Dermis microvascular lymphatic vessel endothelial cell (primary cell): ENCODE results near the gene DENND2A. TPM values are rescaled to one million over a fixed set of nuclear protein-coding genes. Genes with fewer than 3 reads are reported as not detected.
"Not testable (repeated sequence)": the region's sequence is repeated elsewhere in the genome, so short reads cannot be mapped to it uniquely, and the experiment has no call there.

Source experiments
- DNase-seq, 2 donors: peaks; one replicate each; pipeline versions ENCODE4 v3.0.0 to v3.0.0-alpha.2; 2010; ENCODE audit warnings: low read depth in 2 of 2
- total RNA-seq: library from RNA; depleted of rRNA; stranded (reverse); fragments of >200 nt; gene quantifications from 2 replicates; pipeline ENCODE4 v1.2.1, GENCODE V29; 2014

Gene DENND2A
- total RNA-seq = 0.64 and 0.89 TPM in 2 replicates

- peak in 1 of 2 donors; percentile 33 for DNase-seq
These were observed at the start of gene DENND2A for GRCh38 chr7:140640727-140641523. DENND2A (minus strand) TSS chr7:140640813; CDS start chr7:140602397, 38,416 bp downstream.

DNA sequence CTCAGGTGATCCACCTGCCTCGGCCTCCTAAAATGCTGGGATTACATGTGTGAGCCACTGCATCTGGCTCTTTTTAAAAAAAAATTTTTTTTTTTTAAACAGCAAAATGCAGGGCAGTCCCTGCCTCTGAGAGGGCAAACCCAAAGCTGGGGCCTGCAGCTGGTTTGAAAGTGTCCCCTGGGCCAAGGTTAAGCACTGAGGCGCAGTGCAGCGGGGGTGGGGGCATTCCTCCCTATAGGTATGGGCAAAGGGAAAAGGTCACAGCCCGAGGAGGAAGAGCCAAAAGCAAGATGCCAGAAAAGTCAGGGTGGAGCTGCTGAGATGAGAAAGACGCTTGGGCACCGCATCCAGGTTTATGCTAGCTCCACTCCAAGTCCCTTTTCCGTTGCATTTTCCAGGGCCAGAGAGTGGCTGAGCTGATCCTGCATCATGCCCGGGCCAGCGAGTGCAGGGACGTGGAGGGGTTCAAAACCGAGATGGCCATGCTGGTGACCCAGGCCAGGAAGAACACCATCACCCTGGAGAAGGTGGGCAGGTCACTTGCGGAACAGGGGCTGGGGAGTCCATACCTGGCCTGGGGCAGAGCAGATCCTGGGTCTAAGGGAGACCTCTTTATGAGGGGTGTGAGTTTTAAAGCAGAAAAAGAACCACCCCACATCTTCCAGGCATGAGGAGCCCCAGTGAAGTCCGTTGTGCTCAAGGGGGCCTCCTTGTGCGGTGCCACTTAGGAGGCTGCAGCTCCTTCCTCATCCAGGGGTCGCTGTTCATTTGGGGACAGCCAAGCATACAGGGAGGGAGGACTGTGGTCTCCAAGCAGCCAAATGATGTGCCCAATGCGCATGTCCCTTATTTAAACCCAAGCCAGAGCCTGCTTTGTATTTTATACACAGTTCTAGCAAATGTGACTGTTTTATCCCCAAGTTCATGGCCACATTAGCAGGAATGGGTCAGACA is 48.9 kb upstream of the DENND2A start:
- no peak for DNase-seq

GRCh38 chr7:140688341-140688740 is 47.7 kb upstream of the DENND2A start:
- DNase-seq = no peak

DNA sequence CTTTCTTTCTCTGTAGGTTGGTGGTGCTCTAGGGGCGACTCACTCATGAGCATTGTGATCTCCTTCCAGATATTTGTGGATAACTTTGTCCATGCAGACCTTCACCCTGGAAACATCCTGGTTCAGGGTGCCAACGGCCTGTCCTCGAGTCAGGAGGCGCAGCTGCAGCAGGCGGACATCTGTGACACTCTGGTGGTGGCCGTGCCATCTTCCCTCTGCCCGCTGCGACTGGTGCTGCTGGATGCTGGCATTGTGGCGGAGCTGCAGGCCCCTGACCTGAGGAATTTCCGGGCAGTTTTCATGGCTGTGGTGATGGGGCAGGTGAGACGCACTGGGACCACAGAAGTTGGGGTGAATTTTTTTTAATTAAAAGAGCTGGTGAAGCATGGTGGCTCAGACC is 46.3 kb upstream of the DENND2A start:
- DNase-seq = no peak

- DNase-seq = peak; percentile 75
These were observed 44.9 kb upstream of the DENND2A start for GRCh38 chr7:140685407-140686087.

- no peak for DNase-seq
These were observed 43.7 kb upstream of the DENND2A start for GRCh38 chr7:140684066-140684950.

DNA sequence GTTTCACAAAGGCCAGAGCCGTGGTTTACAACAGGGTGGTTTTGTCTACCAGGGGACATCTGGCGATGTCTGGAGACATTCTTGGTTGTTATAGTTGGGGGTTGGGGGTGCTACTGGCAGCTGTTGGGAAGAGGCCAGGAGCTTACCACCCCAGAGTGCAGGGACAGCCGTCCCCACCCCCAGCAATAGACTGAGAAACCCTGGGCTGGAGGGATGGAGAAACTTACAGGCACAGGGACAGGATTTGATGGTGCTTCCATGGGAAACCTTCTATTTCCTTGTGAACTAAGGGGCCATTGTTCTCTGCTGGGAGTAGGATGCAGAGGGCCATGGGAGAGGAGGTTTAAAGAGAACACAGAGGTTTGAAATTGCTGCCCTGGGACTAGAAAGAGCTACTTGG is 43.0 kb upstream of the DENND2A start:
- peak in 1 of 2 donors; percentile 52 for DNase-seq

GRCh38 chr7:140681766-140682165 is 41.2 kb upstream of the DENND2A start:
- no peak for DNase-seq

- DNase-seq = no peak
These were observed 40.3 kb upstream of the DENND2A start for GRCh38 chr7:140680886-140681285.

- DNase-seq = no peak
These were observed 38.6 kb upstream of the DENND2A start for GRCh38 chr7:140679186-140679585.

DNA sequence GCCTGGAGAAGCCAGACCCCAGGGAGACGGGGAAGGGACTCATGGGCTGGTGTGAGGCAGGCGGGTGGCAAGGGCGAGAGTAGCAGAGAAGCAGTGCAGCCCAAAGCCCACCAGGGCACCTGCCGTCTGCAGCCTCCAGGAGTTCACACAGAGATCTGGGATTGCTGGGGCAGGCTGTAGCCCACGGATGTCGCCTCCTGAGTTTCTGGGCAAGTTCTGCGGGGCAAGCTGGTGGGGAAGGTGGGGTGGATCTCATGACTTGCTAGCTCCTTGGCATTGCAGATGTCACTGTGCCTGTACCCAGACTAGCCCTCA is 38.2 kb upstream of the DENND2A start:
- no peak for DNase-seq

DNA sequence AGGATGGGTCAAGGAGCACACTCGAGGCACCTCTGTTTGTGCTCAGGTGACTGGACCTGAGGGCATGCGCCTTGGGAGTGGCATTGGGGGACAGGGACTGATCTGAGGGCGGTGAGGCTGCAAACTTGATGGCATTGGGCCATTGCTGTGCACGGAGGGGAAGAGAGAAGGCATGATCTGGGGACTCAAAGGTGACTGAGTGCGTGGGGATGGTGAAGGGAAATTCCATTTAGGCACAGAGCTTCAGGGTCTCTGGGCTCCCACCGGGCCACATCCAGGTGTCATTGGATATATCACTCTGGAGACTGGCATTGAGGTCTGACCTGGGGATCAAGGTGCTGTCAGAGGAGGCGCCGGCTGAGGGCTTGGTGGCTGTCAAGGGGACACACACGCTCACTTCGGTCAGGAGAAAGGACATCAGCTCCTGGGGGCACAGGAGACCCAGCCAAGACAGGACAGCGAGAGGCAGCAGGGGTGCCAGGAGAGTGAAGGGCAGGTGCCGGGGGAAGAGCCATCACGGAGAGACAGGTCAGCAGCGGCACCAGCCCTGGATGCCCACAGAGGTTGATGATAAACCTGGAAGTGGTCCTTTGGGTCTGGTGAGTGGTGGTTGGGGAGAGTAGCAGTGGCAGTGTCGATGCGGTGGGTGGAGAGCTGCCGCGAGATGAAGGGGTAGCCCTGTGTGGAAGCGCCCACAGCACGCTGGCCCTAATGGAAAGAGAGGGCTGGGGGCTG is 37.6 kb upstream of the DENND2A start:
- no peak for DNase-seq

DNA sequence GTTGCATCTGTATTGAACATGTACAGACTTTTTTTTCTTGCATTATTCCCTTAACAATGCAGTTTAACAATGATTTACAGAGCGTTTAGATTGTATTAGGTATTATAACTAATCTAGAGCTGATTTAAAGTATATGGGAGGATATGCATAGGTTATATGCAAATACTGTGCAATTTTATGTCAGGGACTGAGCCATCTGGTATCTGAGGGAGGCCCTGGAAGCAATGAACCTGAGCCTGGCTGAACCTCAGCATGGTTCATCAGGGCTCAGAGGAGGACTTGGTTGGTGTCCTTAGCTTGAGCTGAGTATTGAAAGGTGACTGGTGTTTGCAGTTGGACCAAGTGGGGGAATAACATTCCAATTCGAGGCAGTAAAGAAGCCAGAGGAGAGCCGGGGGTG is 36.9 kb upstream of the DENND2A start:
- no peak for DNase-seq

- DNase-seq = not testable (repeated sequence)
These were observed 36.3 kb upstream of the DENND2A start for GRCh38 chr7:140676956-140677355.

DNA sequence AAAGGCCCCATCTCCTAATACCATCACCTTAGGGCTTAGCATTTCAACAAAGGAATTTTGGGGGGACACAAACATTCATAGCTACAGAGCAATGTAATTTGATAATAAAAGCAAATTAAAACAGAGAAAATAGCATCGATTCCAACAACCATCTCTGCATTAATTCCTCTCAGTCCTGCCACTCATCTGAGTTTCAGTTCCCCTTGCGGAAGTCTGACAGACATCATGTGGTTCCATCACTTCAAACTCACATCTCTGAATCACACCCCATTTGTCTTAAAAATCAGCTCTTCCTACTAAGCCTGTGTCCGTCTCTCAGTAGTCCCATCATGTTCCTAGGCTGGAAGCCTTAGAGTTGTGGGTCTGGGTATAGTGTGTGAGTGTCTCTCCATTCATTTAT is 35.7 kb upstream of the DENND2A start:
- no peak for DNase-seq

DNA sequence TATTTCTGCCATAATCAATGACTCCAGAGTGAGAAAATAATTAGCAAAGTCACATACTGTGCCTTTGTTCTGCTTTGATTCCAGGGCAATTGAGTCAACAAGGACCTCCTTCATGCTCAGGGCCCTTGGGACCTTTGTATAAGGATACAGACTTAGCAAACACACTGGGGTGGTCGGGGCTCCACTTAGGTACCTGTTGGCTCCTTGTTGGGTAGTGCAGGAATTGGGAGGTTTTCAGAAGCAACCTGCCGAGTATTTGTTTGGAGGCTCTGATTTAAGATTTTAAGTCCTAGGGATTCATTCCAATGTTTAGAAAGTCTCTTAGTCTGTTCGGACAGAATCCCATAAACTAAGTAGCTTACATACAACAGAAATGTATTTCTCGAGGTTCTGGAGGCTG is 35.1 kb upstream of the DENND2A start:
- DNase-seq = no peak

GRCh38 chr7:140674899-140675701 is 34.5 kb upstream of the DENND2A start:
- peak; percentile 46 to 66 for DNase-seq

DNA sequence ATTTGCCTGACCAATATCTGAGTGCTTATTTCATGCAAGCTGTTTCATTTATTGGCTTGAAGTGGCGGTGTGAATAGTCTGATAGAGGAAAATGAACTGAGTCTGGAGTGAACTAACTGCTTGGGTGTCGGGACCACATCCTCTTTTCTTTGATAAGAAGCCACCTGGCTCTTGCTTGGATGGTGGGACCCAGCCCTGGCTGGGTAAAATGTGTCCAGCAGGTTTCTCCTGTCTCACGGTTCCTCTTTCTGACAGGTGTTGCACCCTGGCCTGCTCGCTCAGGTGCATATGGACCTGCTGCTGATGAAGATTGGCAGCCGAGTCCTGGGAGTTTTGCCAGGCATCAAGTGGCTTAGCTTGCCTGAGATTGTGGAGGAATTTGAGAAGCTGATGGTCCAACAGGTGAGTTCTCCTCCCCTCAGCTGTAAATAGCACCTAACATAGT is 33.8 kb upstream of the DENND2A start:
- DNase-seq = no peak

GRCh38 chr7:140673774-140674155 is 33.2 kb upstream of the DENND2A start:
- DNase-seq = no peak
